GM21737 (cell line): ENCODE data around the gene FMN1.
"Not testable (repeated sequence)": the region's sequence is repeated elsewhere in the genome, so short reads cannot be mapped to it uniquely, and the experiment has no call there.

Experiments
- ATAC-seq: cut with Tn5 transposase; IDR thresholded peaks from one replicate; pipeline ENCODE4 v1.9.1; 2021; ENCODE audit warnings: mild to moderate bottlenecking, moderate library complexity; ENCODE audit not compliant: unreplicated experiment

FMN1 gene

GRCh38 chr15:32983679-32984078 is 210.8 kb downstream of the FMN1 start:
- no peak for ATAC-seq

- no peak for ATAC-seq
Measured at GRCh38 chr15:32982001-32982400, 212.5 kb downstream of the FMN1 start.

GRCh38 chr15:32981536-32981935 is 213.0 kb downstream of the FMN1 start:
- no peak for ATAC-seq

DNA sequence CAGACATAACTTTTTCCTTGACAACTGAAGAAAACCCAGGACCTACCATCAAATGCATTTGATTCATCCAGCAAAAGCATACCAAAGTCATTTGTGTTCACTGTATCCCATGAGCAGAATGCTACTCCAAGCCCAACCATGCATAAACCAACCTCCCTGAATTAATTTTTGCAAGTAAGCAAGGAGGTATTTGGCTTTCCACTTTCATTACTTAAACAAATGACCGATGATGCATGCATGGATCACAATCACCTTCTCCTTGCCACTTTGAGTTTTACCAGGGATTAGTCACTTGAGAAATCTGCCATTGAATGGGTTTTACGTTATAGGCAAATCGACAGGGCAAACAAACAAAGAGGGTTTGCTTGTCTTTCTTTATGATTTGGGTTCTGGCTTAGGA is 214.8 kb downstream of the FMN1 start:
- ATAC-seq: no peak

GRCh38 chr15:32977506-32977905 is 217.0 kb downstream of the FMN1 start:
- no peak for ATAC-seq

- no peak for ATAC-seq
Measured at GRCh38 chr15:32974691-32975090, 219.8 kb downstream of the FMN1 start.

DNA sequence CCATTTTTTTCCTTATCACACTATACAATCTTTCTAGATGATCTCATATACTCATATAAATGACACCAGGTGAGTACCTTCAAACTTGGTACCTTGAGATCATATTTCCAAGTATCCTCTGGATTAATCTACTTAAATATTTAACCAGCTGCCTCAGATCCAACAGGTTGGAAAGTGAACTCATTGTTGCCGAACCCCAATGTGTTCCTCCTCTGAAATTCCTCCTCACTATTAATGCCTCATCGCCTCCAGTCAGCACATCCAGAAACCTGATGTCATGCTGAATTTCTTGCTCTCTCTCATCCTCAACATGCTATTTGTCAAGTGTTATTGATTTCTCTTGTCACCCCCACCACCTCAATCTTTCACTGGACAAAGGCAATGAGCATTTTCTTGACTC is 221.8 kb downstream of the FMN1 start:
- ATAC-seq: no peak

GRCh38 chr15:32970847-32971246 is 223.7 kb downstream of the FMN1 start:
- ATAC-seq: no peak

DNA sequence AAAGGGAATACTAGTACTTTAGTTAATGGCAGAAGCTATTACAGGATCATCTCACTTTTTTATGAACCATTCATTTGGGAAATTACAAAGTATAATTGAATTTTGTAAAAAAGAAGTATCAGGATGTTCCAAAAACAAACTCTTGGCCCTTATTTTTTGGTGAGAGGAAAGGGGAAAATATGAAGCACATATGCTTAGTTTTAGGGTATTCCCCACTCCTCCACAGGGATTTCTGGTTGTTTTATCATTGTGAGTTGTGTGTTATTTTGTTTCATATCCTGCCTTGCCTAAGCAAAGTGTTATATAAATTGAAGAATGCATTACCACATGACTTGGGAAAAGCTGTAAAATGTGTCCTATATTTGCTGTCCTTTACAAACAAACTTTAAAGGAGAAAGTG is 227.0 kb downstream of the FMN1 start:
- ATAC-seq: no peak

GRCh38 chr15:32966512-32966911 is 228.0 kb downstream of the FMN1 start:
- ATAC-seq: no peak

- ATAC-seq: no peak
Measured at GRCh38 chr15:32965897-32966296, 228.6 kb downstream of the FMN1 start.

GRCh38 chr15:32959077-32959476 is 235.4 kb downstream of the FMN1 start:
- no peak for ATAC-seq

DNA sequence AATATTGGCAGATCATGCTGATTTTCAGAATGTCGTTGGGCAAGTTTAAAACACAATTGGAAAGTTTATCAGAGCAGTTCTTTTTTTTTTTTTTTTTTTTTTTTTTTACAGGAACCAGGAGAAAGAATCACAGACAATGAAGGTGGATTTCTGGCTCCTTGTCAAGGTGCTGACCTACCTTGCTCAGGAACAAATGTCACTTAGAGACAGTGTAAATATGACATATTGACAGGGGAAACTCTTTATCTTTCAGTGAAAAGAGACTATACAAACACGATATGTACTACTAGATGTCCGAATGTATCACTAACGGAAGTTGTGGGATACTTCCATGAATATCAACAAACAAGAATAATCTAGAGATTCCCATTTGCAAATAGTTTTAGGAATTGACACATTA is 237.3 kb downstream of the FMN1 start:
- no peak for ATAC-seq

DNA sequence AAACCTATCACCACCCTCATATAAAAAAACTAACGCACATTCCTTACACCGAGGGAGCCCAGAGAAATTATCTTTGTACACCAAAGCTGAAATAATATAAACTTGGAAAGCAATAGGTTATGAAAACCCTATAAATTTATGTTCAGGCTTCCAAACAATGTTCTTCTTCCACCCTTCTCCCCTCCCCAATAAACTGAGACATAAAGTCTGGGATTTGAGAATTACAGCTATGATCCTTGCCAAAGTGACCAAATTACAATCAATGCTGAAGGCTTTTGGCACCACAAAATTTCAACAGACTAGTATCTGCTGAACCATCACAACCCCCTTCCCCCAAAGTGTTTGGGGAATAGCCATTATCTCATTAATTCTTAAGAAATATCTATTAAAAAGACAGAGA is 237.8 kb downstream of the FMN1 start:
- ATAC-seq: no peak

- no peak for ATAC-seq
Measured at GRCh38 chr15:32956006-32956405, 238.5 kb downstream of the FMN1 start.

- no peak for ATAC-seq
Measured at GRCh38 chr15:32953533-32953910, 241.0 kb downstream of the FMN1 start.

GRCh38 chr15:32952901-32953532 is 241.5 kb downstream of the FMN1 start:
- no peak for ATAC-seq

DNA sequence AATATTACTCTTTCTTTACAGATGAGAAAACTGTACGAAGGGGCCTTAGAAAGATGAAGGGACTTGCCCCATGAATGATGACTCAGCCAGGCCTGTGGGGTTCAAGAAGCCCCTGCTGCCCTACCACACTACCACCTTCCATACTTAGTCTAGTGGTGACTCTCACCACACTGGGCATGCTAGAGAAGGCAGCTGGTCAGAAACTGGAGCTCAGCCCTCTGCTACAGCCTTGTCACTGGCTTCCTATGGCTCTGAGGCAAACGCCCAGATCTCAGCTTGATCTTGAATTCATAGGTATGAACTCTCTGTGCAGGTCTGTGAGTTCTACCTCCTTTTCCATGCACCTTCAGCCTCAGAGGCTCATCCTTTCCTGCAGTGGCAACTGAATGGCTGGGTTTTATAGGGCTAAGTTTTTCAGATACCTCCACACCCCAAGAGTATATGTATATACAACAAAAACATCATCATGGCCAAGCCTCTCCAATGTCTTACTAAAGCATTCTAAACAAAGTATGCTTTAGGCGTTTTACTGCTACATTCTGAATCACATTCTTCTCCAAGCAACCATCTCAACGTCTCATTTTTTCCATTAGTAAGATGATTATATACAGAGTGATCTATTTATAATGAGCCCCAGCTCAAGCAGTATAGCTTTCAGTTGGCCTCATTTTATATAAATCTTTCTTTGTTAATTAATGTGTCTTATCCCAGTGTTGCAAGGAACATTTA is 242.6 kb downstream of the FMN1 start:
- ATAC-seq: no peak

DNA sequence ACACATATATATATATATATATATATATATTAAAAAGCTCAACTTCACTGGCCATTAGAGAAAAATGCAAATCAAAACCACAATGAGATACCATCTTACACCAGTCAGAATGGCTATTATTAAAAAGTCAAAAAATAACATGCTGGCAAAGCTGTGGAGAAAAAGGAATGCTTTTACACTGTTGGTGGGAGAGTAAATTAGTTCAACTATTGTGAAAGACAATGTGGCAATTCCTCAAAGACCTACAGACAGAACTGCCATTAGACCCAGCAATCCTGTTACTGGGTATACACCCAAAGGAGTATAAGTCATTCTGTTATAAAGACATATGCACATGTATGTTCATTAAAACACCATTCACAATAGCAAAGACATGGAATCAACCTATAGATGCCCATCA is 244.5 kb downstream of the FMN1 start:
- ATAC-seq: not testable (repeated sequence)

DNA sequence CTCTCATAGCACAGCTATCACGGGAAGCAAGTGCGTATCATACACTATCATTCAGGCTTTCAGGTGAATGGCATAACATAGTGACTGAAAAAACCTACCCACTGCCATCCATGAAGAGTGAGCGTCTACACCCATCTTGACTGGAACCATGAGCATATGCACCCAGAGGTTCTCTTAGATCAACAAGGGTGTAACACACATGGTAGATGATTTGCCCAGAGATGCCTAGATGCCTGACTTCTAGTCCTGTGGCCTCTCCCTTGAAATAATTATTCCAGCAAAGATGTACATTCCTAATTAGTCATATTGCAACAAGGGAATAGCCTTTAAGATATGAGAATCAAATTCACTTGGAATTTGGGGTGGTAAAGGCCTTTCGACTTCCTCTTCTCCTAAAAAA is 248.3 kb downstream of the FMN1 start:
- ATAC-seq: no peak

DNA sequence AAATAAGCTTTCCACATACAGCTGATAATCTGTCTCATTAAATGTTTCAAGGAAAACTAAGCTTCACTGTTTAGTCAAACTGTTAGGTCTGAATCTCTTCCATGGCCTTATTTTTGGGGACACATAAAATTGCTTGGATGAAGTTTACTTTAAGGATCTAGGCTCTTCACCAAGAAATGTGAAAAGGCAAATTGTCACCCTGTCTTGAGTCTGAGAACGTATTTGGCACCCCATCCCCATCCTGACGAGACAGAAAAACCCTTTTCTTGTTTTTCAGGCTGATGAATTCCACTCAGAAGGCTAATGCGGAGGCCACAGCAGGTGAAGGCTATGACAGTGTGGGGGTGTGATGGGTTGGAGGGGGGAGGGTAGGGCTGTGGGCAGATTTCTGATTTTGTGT is 250.1 kb downstream of the FMN1 start:
- no peak for ATAC-seq

GRCh38 chr15:32943711-32944110 is 250.8 kb downstream of the FMN1 start:
- ATAC-seq: no peak

- ATAC-seq: no peak
Measured at GRCh38 chr15:32942401-32942841, 252.1 kb downstream of the FMN1 start.
